Suprapubic skin (tissue), 4 donors: Measurements from ENCODE around the gene NT5C1A. TPM values are rescaled to one million over a fixed set of nuclear protein-coding genes. Genes with fewer than 3 reads are reported as not detected.

ENCODE experiments used
- DNase-seq, 2 donors: peaks; one replicate each; pipeline ENCODE4 v3.0.0-alpha.2; 2019; ENCODE audit warnings: low spot score in 2 of 2
- H3K27ac ChIP-seq: fragments of 200-600 bp; sonication (generic); one replicate; pipeline ENCODE4 v1.5.1; 2019
- H3K27me3 ChIP-seq: fragments of 200-600 bp; sonication (generic); one replicate; pipeline ENCODE4 v1.5.1; 2019
- H3K36me3 ChIP-seq: fragments of 200-600 bp; sonication (generic); one replicate; pipeline ENCODE4 v1.5.1; 2019
- H3K4me1 ChIP-seq: fragments of 200-600 bp; sonication (generic); one replicate; pipeline ENCODE4 v1.5.1; 2019
- H3K4me3 ChIP-seq: fragments of 200-600 bp; sonication (generic); one replicate; pipeline ENCODE4 v1.5.1; 2019; ENCODE audit warnings: mild to moderate bottlenecking
- H3K9me3 ChIP-seq: fragments of 200-600 bp; sonication (generic); one replicate; pipeline ENCODE4 v1.5.1; 2019
- EP300 ChIP-seq: sonication (generic); formaldehyde crosslinking; IDR thresholded peaks from one replicate; pipeline ENCODE4 v1.6.1; 2017; ENCODE audit warnings: antibody characterized with exemption
- POLR2A ChIP-seq, 2 donors: fragments of 450-650 bp; IDR thresholded peaks; one replicate each; pipeline ENCODE4 v1.6.1; 2017; ENCODE audit warnings: antibody characterized with exemption in 2 of 2, mild to moderate bottlenecking in 2 of 2, moderate library complexity in 2 of 2
- POLR2AphosphoS5 ChIP-seq, 3 donors: sonication (generic); formaldehyde crosslinking; IDR thresholded peaks; one replicate each; pipeline ENCODE4 v1.6.1; 2017; ENCODE audit warnings: antibody characterized with exemption in 3 of 3
- WGBS: methylation state at CpG from one replicate; pipeline ENCODE4 v1.1.5; 2018; 5-methylcytosine and 5-hydroxymethylcytosine counted together
- total RNA-seq, 4 donors: library from RNA; depleted of rRNA; stranded (reverse); fragments of >200 nt; gene quantifications; one replicate each; pipeline ENCODE4 v1.1.0, GENCODE V29; 2016
- TF ChIP-seq, protein P1 (sequence below), 2 donors: fragments of 200-600 bp in 1 of 2; fragments of 450-650 bp in 1 of 2; sonication (generic) in 1 of 2; IDR thresholded peaks; one replicate each; pipeline ENCODE4 v1.5.1; 2016 to 2019; ENCODE audit warnings: antibody characterized with exemption in 2 of 2, mild to moderate bottlenecking in 1 of 2, moderate library complexity in 1 of 2

NT5C1A gene
- total RNA-seq, 4 donors from 2014 or later, result not detected

DNA sequence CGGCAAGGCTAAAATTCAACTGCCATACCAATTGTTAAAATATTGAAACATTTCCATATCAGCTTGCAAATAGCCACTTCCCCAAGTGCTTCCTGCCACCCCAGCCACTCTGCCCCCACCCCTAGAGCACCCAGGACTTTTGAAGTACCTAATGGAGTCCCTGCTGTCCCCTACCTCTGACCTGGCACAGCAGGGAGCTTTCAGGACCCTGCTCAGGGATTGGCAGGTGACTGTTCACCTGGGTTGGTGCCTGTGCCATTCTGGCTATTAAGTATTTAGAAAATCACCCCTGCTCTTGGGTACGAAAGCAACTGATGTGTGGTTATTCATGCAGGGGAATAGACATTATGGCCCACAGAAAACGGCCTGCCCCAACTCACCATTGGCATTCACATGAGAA, 28.4 kb upstream of the NT5C1A start:
- Histone ChIP-seq H3K27me3 (peaks cover 24% of the 10 kb centered on the region), H3K36me3 (no peaks in the 10 kb centered on the region), H3K27ac (no peak overlapping the region), H3K4me3 (no peak overlapping the region), H3K4me1 (peaks cover 8% of the 10 kb centered on the region), H3K9me3 (no peaks in the 10 kb centered on the region)
- 82% methylated on average over 3 of the region's 3 CpGs for WGBS
- DNase-seq, result no peak
- no peak for TF ChIP-seq EP300

DNA sequence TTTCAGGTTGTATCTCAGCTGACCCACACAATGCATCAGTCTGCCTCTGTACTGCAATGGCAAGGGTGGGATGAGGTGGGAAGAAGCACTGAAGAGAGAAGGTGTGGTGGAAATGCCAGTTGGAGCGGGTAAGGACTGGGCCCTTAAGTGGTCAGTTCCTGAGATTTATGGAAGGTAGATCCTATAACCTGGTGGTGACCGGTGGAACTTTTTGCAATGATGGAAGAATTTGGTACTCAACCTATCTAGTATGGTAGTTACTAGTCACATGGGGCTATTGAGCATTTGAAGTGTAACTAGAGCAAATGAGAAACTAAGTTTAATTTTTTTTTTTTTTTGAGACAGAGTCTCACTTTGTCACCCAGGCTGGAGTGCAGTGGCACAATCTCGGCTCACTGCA, 27.5 kb upstream of the NT5C1A start:
- Histone ChIP-seq H3K4me3 (no peak overlapping the region), H3K27ac (no peak overlapping the region), H3K27me3 (peaks cover 24% of the 10 kb centered on the region), H3K4me1 (peaks cover 8% of the 10 kb centered on the region), H3K9me3 (no peaks in the 10 kb centered on the region), H3K36me3 (no peaks in the 10 kb centered on the region)
- DNase-seq, result no peak
- WGBS, result 93% methylated on average over 3 of the region's 3 CpGs
- no peak for TF ChIP-seq POLR2AphosphoS5 (IDR thresholded peaks at IDR 0.05)
- TF ChIP-seq, protein P1, sequence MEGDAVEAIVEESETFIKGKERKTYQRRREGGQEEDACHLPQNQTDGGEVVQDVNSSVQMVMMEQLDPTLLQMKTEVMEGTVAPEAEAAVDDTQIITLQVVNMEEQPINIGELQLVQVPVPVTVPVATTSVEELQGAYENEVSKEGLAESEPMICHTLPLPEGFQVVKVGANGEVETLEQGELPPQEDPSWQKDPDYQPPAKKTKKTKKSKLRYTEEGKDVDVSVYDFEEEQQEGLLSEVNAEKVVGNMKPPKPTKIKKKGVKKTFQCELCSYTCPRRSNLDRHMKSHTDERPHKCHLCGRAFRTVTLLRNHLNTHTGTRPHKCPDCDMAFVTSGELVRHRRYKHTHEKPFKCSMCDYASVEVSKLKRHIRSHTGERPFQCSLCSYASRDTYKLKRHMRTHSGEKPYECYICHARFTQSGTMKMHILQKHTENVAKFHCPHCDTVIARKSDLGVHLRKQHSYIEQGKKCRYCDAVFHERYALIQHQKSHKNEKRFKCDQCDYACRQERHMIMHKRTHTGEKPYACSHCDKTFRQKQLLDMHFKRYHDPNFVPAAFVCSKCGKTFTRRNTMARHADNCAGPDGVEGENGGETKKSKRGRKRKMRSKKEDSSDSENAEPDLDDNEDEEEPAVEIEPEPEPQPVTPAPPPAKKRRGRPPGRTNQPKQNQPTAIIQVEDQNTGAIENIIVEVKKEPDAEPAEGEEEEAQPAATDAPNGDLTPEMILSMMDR (IDR thresholded peaks at IDR 0.05), result no peak
- no peak for TF ChIP-seq EP300
- TF ChIP-seq POLR2A (IDR thresholded peaks at IDR 0.05), result no peak

DNA sequence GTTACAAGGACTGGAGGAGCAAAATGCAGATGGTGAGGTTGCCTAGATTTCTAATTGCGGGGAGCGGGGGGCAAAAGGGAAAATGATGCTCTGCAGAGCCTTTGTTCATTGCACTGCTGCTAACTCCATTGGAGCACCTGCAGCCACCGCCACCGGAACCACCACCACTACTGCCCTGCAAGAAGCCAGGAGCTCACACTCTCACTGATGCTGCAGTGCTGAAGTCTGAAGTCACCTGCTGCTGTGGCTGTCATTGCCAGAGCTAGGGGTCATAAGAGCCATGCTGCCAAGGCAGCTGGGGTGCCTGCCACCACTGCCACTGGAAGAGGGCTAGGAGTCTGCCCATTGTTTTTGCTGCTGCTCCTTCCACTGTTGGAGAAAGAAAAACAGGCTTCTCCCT, 26.7 kb upstream of the NT5C1A start:
- Histone ChIP-seq H3K27me3 (peaks cover 26% of the 10 kb centered on the region), H3K4me3 (no peak overlapping the region), H3K27ac (no peak overlapping the region), H3K36me3 (no peaks in the 10 kb centered on the region), H3K9me3 (no peaks in the 10 kb centered on the region), H3K4me1 (peaks cover 8% of the 10 kb centered on the region)
- no peak for DNase-seq
- TF ChIP-seq EP300 (no peak), POLR2AphosphoS5 (IDR thresholded peaks at IDR 0.05) (no peak), POLR2A (IDR thresholded peaks at IDR 0.05) (no peak)
- 87% methylated on average over 4 of the region's 4 CpGs for WGBS

DNA sequence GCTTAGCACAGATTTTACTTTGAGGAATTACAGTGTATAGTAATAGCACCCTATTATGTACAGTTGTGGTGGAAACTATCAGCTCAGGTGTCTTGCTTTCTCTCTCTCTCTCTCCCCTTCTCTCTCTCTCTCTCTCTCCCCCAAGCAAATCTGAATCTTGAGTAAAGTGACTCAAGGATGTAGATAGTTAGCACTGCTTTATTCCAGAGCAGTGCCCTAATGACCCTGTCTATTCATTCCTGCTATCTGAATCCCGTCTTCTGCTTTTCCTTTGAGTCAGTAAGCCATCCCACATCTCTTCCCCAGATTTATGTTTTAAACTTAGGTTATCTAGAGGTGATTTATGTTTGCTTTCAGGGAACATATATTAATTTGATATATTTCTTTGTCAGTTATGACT, 24.5 kb upstream of the NT5C1A start:
- no peaks in the 10 kb centered on the region for H3K9me3 ChIP-seq
- H3K36me3 ChIP-seq, result no peaks in the 10 kb centered on the region
- no peak overlapping the region for H3K4me3 ChIP-seq
- no peak overlapping the region for H3K27ac ChIP-seq
- H3K27me3 ChIP-seq, result peaks cover 46% of the 10 kb centered on the region
- TF ChIP-seq EP300, result no peak
- no peak for TF ChIP-seq POLR2AphosphoS5 (IDR thresholded peaks at IDR 0.05)
- TF ChIP-seq POLR2A (IDR thresholded peaks at IDR 0.05), result no peak
- TF ChIP-seq, protein P1 (IDR thresholded peaks at IDR 0.05), result no peak
- DNase-seq, result no peak
- 33% methylated on average over 1 of the region's 1 CpG for WGBS
- H3K4me1 ChIP-seq, result peaks cover 16% of the 10 kb centered on the region

DNA sequence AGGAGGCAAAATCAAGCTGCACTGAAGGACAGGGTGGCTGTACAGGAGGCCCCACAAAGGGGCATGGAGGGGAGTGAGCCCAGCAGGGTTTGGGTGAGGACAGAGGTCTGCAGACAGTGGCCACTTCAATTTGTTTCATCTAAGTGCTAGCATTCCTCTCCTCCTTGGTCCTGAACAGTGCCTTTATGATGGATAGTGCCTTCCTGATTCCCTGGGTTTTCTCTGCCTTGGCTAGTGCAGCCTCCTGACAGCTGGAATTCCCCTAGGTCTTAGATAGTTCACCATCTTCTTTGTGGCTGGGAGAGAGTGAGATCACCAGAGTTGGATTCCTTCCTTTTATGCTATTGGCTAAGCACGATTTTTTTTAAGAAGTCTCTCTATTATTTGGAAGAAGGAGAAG, 23.1 kb upstream of the NT5C1A start:
- no peaks in the 10 kb centered on the region for H3K36me3 ChIP-seq
- H3K27ac ChIP-seq, result no peak overlapping the region
- no peak overlapping the region for H3K4me3 ChIP-seq
- no peaks in the 10 kb centered on the region for H3K9me3 ChIP-seq
- no peak for DNase-seq
- peaks cover 58% of the 10 kb centered on the region for H3K27me3 ChIP-seq
- H3K4me1 ChIP-seq, result peaks cover 19% of the 10 kb centered on the region
- WGBS, result 15% methylated on average over 1 of the region's 1 CpG
- TF ChIP-seq POLR2AphosphoS5 (IDR thresholded peaks at IDR 0.05), result no peak
- TF ChIP-seq EP300, result no peak
- TF ChIP-seq POLR2A (IDR thresholded peaks at IDR 0.05), result no peak
- TF ChIP-seq, protein P1 (IDR thresholded peaks at IDR 0.05), result no peak

DNA sequence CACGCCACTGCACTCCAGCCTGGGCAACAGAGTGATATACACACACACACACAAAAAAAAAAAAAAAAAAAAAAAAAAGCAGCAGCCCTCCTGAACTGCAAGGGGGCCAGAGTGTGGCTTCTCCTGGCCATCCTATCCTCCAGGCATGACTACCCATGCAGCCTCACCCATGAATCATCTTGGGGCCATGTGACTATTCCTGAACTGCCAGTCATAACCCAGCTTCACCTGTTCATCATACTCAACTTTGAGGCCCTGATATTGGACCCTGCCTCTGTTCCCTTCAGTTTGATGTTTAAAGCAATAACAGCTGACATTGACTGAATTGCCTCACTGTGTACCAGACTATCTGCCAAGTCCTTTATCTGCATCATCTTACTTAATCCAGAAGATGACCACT, 22.1 kb upstream of the NT5C1A start:
- no peaks in the 10 kb centered on the region for H3K9me3 ChIP-seq
- H3K4me3 ChIP-seq, result no peak overlapping the region
- no peaks in the 10 kb centered on the region for H3K36me3 ChIP-seq
- DNase-seq, result no peak
- WGBS, result 100% methylated on average over 1 of the region's 1 CpG
- no peak overlapping the region for H3K27ac ChIP-seq
- peaks cover 61% of the 10 kb centered on the region for H3K27me3 ChIP-seq
- TF ChIP-seq, protein P1 (IDR thresholded peaks at IDR 0.05), result no peak
- TF ChIP-seq POLR2AphosphoS5 (IDR thresholded peaks at IDR 0.05) (no peak), POLR2A (IDR thresholded peaks at IDR 0.05) (no peak), EP300 (no peak)
- H3K4me1 ChIP-seq, result peaks cover 19% of the 10 kb centered on the region
